ENCODE results near the gene RILP.

The RILP gene

DNA sequence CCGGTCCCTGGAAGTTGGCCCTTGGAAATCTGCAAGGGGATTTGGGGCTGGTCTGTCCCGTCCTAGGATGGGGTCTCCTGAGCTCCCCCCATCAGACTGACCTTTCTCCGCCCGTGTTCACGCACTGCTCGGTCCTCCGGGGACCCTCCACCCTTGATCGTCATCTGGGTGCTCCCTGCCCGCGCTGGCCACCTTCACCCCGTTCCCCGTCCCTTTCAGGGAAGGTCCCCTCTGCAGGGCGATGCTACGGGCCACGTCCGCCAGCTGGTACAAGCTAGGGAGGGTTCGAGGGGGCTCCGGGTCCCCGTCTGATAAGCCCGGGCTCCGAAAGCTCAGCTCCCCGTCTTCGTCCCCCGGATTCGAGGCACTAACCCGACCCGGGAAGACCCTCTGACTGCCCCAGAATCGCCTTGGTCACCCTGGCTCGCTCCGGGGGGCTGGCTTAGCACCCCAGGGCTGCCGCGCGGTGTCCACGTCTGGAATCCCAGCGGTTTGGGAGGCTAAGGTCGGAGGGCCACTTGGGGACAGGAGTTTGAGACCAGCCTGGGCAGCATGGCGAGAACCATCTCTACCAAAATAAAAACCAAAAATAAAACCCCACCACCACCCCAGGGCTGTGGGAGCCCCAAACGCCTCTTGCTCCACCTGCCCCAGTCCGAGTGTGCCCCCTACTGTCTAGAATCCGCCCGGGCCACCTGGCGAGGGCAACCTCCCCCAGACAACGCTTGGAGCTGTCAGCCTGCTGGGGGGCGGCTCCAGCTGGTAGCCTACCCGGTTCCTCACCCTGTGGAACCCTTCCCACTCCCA is 20.0 kb downstream of the RILP start:
- peak in 2 of 3 donors; percentile 45 to 68 for DNase-seq (ENCODE audit: low read depth in 3 of 3, low spot score in 1 of 3)

DNA sequence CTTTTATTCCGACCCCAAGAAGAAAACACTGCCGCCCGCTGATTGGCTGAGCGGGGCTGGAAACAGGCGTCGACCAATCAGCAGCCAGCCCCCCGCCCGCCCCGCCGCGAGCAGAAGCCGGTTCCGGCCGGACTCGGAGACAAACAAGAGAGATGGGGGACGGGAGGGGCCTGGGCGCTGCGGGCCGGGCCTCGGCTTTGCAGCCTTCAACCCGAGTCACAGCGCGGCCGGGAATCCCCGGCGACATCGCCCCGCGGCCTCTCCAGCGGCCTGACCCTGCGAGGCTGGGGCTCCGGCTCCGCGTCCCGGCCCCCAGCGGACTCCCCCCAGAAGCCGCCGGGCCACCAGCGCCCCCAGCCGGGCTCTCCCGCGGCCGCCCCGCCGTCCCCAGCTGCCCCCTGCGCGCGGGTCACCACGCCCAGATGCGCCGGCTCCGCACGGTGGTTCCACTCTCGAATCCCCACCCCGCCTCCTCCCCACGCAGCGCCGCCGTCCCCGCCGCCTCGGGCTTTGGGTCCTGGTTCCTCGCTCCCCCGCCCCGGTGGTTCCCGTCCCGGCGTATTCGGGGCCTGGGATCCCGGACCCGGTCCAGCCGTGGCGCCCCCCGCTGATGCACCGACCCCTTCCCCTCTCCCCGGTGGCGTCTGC is 20.7 kb downstream of the RILP start:
- DNase-seq (ENCODE audit: low read depth in 3 of 3, low spot score in 1 of 3): peak; percentile 72 to 80 (median 79)

DNA sequence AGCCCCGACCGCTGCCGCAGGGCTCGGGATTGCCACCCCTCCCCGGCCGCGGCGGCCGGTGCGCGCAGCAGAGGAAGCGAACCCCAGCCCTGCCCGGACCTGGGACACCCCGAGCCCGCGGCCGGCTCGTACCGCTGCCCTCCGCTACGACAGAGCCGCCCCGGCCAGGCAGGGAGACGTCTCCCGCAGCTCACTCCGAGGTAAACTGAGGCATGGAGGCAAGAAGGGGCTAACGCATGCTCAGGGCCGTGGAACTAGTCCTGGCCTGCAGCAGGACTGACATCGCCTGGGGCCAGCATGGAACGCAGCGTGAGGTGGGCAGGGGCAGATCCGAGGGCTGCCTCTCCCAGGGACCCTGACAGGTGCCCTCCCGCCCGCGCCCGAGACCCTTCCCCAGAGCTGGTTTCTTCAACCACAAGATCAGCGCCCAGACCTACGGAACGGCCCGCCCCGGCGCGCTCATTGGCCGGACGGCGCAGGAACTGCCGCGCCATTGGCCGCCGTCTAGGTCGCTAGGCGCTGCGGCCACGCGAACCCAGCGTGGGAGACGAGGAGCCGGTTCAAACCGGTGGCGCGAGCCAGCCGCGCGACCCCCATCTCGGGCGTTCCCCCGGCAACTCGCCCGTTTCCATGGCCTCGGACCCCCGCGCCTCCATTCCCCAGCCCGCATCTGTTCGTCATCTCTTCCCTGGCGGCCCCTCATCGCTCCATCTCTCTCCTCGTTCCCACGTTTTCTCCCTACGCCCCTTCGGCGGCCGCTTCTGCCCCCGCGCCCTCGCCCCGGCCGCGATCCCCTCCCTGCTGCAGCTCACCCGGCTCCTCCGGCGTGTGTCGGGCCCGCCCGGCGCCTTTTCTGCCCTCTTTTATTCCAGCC is 21.4 kb downstream of the RILP start, which contains the start of gene SLC43A2:
SLC43A2 (minus strand) TSS at position 853 of the 874 bp plus-strand sequence. CDS start 960 bp downstream, outside the sequence.
- DNase-seq (ENCODE audit: low read depth in 3 of 3, low spot score in 1 of 3): peak; percentile 42 to 65 (median 45)

DNA sequence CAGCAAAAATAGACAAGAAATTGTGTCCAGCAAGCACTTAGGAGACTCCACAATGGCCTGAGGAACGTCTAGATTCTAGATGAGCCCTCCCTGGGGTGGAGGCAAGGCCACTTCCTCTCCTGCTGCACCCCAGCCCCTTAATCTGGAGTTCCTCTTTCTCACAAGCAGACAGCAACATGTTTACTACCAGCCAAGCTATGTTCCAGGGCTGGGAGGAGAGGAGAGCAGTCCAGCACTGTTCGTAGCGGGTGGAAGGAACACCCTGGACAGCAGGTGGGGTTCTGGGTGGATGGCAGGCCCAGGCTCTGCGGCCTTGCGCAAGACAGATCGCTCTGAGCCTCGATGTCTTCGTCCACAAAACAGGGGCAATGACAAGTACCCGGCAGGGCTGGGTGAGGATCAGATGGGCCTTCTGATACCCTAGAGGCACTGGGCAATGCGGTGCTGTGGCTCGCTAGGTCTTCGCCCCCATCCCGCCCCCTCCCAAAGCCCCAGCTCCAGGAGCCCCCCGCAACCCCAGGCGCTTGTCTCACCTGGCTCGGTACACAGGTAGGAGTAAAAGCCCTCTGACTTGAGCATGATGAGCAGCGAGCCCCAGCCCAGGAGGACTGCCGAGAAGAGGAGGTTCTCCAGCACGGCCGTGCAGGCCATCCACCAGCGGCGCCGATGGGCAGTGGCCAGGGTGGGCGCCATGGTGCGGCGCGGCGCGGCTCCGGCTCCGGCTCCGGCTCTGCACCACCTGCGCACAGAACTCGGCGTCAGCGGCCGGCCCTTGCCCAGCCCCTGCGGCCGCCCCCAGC is 22.3 kb downstream of the RILP start:
- DNase-seq (ENCODE audit: low read depth in 3 of 3, low spot score in 1 of 3): no peak

DNA sequence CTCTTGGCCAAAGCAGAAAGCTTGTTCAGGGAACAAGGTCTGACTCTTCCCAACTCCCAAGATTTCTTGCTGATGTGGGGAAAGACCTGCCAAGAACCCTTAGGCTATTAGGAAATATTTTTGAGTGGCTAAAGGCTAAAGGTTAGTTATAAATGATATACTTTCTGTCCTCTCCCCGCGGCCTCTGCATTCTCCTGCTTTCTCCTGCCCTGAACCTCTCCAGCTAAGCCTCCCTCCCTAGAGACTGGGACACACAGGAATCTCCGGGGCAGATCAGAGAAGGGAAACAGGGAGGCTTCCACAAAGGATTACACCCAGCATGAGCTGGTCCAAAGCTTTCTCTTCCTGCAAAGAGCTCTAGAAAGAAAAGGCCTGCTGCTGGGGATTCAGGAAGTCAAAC is 23.3 kb downstream of the RILP start:
- DNase-seq (ENCODE audit: low read depth in 3 of 3, low spot score in 1 of 3): no peak

DNA sequence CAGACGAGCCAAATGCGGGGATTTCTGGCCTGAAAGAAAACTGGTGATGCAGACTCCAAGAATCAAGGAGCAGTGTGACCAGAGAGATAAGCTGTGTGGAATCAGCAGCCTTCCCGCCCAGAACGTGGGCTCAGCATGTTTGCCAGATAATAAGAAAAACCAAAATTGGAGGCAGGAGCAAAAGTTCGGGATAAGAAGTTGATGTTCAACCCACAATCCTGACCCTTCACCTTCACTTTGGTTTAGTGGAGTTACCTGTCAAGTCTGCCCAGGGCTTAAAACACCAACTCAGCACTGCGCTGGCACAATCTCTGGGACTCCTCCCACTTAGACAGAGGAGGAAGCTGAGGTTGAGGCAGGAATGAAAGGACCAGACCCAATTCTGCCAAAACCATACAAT is 24.1 kb downstream of the RILP start:
- no peak for DNase-seq (ENCODE audit: low read depth in 3 of 3, low spot score in 1 of 3)

DNA sequence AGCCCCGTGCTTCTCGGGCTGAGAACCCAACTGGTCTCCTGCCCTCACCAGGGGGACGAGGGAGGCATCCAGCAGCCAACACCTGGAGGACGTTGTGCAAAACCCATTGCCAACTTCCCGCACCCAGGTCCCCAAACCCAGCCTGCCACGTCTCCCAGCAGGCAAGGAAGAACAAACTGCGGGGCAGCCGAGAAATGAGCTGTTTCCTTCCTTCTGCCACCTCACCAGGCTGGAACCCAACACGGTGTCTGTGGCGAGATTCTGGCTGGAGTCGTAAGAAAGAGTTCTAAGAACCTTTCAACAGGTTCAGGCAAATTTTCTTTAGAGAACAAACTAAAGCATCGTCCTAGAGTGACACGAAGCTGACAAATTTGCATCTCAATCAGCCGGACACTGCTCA is 24.6 kb downstream of the RILP start:
- no peak for DNase-seq (ENCODE audit: low read depth in 3 of 3, low spot score in 1 of 3)

DNA sequence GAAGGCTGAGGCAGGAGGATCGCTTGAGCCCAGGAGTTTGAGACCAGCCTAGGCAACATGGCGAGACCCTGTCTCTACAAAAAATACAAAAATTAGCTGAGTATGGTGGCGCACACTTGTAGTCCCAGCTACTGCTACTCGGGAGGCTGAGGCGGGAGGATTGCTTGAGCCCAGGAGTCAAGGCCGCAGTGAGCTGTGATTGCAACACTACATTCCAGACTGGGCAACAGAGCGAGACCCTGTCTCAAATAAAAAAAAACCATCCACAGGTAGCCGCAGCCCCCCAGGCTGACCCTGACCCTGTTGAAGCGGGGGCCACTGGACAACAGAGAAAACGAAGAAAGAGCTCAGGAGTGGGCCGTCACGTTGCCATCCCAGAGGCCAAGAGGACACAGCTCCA is 25.0 kb downstream of the RILP start:
- no peak for DNase-seq (ENCODE audit: low read depth in 3 of 3, low spot score in 1 of 3)

DNA sequence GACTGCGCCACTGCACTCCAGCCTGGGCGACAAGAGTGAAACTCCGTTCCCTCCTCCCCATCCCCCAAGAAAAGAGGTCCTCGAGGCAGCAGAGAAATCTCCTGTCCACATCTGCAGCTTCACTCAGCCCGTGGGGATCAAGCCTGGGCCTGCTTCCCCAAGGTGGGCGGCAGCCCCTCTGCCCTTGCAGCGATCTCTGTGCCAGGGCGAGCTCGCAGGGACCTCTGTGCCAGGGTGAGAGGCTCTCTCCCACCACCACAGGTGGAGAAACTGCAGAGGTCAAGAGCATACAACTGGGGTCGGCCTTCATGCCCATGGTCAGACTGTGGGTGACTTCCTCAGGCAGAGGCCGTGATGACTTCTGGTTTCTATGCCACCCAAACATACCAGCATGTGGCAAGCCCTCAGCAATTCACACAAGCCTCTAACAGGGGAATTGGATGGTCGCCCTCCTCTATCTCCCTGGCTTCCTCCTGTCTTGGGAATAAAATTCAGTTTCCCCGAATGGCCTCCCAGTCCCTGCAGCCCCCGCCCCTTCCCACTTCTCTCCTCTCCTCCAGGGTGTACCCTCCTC is 26.5 kb downstream of the RILP start:
- DNase-seq (ENCODE audit: low read depth in 3 of 3, low spot score in 1 of 3): no peak

DNA sequence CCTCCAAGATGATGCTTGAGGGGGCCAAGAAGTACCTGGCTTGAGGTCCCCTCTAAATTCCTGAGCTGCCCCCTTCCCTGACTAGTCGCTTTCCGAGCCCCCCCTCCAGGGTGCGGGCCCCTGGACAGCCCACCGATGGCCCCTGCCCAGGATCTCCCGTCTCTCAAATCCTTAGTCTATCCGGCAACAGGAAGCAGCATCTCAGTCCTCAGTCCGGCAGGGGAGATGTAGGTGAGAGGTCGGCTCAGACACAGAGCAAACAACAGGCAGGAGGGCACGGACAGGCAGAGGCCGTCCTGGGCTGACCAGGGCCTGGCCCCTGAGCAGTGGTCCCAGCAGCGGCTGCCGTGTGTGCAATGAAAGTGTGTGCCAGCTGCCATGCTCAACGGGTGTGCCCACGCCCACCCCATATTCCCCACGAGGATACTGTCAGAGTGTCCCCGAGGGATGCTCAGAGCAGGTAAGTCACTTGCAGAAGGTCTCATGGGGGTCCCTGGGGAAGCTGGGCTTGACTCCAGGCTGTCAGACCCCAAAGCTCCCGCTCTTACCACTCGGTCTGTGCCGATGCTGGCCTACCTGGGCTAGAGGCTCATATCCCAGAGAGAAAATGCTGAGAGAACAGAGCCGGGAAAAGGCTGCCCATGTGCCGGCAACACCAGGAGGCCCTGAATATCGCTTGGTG is 28.3 kb downstream of the RILP start:
- no peak for DNase-seq (ENCODE audit: low read depth in 3 of 3, low spot score in 1 of 3)

DNA sequence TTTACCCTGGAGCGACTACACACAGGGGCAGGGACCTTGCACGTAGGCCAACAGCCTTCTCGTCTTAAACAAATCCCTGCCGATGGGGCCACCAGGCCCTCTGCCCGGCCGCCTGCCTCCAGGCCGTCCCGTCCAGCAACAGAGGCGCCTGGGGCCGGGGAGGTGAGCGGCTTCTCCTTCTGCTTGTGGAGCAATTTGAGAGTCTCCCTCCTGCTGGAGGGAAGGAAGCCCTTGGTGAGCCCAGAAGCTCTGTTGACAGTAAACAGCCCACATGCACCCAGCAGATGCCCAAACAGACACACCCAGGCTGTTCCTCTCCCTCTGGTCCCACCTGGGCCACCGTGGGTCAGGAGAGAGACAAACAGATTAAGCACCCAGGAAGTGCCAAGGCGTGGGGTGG is 29.2 kb downstream of the RILP start:
- DNase-seq (ENCODE audit: low read depth in 3 of 3, low spot score in 1 of 3): no peak

DNA sequence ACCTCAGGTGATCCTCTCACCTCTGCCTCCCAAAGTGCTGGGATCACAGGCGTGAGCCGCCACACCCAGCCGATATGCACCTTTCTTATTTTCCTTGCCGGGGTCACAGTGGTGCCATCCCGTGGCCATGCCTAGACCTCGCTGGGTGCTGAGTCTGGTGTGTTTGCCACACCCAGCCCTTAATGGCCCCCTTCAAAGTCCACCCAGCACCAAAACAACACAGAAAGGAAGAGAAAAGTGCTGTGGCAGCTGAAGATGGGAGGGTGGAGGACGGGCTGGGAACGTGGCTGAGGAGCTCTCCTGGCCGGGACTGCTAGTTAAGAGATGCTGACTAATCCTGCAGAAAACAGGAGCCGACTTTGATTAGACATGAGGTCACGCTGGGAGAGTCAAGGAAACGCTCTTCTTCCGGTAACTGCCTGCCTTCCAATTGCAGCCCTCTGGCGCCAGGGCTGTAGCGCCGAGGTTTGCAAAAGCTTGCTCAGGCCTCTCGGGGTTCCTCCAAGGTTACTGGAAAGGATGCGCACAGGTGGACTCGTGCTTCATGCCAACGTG is 32.0 kb downstream of the RILP start:
- DNase-seq (ENCODE audit: low read depth in 3 of 3, low spot score in 1 of 3): no peak

DNA sequence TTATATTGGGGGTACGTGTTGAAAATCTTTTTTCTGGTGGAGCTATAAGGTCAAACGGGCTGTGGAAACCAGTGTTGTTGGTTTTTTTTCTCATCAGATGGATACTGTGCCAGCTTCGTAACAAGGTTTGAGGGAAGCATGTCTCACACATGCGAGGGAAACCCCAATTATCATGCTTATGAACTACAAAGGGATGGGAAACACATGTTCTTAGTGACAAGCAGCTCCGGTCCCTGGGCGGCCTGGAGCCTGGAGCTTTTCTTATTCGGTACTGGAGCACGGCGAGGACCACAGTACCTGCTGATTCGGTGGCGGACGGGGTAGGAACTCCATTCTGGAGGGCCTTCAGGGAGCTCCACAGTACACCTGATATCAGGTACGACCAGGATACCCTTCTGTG is 33.6 kb downstream of the RILP start:
- no peak for DNase-seq (ENCODE audit: low read depth in 3 of 3, low spot score in 1 of 3)

DNA sequence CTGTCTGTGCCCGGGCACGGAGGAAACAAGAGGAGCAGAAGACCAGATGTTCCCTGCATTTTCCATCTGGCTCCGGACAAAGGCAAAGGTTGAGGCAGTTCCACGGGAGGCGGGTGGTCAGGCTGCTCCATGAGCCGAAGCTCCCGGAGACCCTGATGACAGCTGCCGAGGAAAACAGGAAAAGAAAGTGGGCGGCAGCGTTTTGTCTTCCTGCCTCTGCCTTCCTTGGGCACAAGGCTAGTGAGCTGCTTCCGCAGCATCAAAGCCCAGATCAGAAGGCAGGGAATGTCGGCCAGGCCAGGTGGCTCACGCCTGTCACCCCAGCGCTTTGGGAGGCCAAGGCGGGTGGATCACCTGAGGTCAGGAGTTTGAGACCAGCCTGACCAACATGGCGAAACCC is 37.3 kb downstream of the RILP start:
- DNase-seq (ENCODE audit: low read depth in 3 of 3, low spot score in 1 of 3): no peak

DNA sequence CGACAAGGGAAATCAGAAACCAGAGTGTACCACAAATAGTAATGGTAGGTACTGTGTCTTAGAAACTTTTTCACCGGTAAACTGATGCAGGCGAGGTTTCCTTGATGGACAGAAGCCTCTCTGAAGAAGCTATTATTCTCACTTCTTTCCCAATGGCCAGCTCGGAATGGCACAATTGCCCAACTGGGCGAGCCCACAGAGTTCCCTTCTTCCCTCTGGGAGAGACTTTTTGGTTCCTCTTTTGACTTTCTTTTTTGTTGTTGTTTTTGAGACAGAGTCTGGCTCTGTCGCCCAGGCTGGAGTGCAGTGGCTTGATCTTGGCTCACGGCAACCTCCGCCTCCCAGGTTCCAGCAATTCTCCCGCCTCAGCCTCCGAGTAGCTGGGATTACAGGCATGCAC is 38.0 kb downstream of the RILP start:
- DNase-seq (ENCODE audit: low read depth in 3 of 3, low spot score in 1 of 3): no peak

DNA sequence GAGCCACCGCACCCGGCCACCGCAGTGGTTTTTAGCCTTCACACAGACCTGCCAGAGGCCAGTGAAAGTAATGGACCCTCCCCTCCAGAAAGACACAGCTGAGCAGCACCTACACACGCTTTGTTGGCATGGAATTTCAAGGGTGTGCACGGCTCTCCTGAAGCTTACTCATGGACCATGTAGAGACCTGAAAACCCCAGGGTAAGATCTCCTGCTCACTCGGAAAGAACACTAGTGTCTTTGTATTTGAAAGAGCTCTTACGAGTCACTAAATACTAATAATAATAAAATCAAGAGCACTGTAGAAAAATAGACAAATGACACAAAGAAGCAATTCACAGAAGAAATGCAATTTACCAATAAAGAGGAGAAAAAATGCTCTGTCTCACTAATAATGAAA is 41.0 kb downstream of the RILP start:
- no peak for DNase-seq (ENCODE audit: low read depth in 3 of 3, low spot score in 1 of 3)

DNA sequence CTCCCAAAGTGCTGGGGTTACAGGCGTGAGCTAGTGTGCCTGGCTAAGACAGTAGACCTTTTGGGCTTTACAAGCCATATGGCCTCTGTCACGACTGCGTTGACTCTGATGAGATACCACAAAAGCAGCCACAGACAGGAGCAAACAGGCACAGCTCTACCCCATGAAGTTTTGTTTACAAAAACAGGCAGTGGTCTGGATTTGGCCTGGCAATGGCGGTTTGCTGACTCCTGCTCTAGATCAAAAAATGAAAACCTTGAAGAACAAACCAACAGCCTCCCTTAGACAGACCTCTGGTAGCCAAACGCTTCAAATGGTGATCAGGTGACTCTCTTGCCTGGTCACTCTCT is 41.7 kb downstream of the RILP start:
- no peak for DNase-seq (ENCODE audit: low read depth in 3 of 3, low spot score in 1 of 3)

DNA sequence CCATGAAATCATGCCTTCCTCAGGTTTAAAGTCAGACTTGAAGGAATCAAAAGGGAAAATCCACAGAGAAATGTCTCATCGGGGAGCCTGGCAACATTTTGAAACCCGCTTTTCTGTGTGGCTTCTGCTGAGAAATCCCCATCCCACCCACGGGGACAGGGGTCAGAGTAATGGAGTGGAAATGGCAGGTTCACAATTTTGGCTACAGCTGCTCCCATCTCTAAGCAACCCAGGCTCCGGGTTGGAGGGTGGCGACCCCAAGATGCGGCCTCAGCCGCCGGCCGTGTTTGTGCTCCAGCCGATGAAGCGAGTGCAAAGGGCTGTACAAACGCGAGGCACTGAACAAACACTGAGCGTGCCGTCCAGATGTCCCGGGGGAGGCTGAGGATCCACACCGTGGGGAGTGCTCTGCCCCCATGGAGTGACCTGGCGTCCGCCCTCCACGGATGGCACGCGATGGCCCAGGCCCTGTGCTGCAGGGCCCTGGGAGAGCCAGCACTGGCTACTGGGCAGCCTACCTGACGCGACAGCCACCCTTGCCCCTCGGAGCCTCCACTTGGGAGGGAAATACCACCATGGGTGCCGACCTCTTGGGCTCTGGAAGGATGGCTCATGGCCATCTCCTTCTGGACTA is 43.2 kb downstream of the RILP start:
- DNase-seq (ENCODE audit: low read depth in 3 of 3, low spot score in 1 of 3): no peak

DNA sequence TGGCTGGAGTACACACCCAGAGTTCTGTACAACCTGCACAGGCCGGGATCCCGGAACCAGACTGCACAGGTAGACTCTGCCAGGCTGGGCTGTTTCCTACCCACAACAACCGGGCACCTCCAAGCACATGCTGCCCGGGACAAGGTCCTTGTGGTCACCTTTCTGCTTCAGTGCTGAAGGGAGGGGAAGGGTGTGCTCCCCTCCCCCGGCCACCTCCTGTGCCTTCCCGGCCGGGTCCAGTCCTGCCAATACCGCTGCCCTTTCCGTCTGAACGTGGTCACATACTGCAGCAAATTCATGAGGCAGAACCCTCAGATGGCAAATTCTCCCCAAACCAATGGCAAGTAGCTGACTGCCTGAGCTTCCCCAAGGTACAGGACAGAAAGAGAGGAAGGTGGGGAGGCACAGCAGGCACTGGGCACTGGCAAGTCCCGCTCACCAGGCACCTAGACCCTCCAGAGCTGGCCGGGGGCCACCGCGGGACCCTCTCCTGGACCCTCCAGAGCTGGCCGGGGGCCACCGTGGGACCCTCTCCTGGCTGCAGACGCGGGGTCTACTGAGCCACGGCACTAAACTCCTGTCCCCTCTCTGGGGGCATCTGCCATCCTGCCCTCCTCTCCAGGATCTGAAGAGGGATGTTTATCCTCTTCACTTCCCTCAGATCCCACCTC is 43.9 kb downstream of the RILP start:
- DNase-seq (ENCODE audit: low read depth in 3 of 3, low spot score in 1 of 3): no peak

Measured in stimulated activated CD4-positive, alpha-beta T cell treated with anti-CD3 and anti-CD28 coated beads, TNF-alpha, amount 100 ng/mL, for 1 hour (primary cell).